PC-9 (cell line): ENCODE results near the gene CDHR5.

Experiments used
- CTCF ChIP-seq: fragments of 200-600 bp; sonication (generic); conservative IDR thresholded peaks from 2 replicates; pipeline ENCODE4 v1.6.1; 2017; ENCODE audit warnings: mixed run types, antibody characterized with exemption, mild to moderate bottlenecking, moderate library complexity
- EZH2 ChIP-seq: fragments of 200-600 bp; sonication (generic); IDR thresholded peaks from 2 replicates; pipeline ENCODE4 v1.8.0; 2017; ENCODE audit warnings: antibody characterized with exemption, low read depth

GRCh38 chr11:620201-620600 is 4.6 kb downstream of the CDHR5 start:
- TF ChIP-seq CTCF (no peak), EZH2 (no peak)
